Islet precursor cell (in vitro differentiated cells): Measurements from ENCODE around the gene BHLHA9.

Experiments
- DNase-seq: peaks from one replicate; pipeline ENCODE4 v3.0.0-alpha.2; 2018

The BHLHA9 gene

DNA sequence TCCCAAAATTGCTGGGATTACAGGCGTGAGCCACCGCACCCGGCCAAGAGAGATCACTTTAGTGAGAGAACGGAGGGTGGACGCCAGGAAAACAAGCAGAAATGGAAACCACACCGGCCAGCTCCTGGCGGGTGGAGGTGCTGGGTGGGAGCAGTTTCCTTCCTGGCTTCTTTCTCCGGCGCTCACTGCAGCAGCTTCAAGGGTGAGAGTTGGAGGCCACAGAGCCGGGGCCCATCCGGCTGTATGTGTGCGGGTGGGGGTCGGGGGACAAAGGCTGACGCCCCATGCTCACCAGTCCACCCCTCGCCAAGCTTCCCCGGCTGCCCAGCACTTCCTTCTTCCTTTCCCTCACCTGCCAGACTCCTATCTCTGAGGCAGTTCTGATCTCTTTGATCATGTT is 13.5 kb upstream of the BHLHA9 start:
- no peak for DNase-seq

- no peak for DNase-seq
These were observed 10.0 kb upstream of the BHLHA9 start for GRCh38 chr17:1260086-1260769.

- no peak for DNase-seq
These were observed 9.5 kb upstream of the BHLHA9 start for GRCh38 chr17:1260770-1261161.

DNA sequence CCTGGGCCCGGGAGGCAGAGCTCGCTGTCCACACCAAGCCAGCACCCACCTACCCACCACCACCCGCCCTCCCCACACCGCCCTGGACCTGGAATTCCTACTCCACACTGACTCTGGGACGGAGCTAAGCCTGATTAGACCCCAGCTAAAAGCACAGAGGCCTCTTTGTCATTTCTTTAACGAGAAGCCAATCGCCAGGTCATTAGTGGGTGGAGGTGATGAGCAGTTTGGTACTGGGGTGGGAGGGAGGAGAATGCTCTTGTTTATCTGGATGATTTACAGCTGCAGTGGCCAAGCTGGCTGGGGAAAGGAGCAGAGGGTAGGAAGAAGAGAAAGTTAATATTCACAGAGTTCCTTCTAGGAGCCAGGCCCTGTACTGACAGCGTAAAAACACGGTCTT is 6.0 kb upstream of the BHLHA9 start:
- peak; percentile 76 for DNase-seq

DNA sequence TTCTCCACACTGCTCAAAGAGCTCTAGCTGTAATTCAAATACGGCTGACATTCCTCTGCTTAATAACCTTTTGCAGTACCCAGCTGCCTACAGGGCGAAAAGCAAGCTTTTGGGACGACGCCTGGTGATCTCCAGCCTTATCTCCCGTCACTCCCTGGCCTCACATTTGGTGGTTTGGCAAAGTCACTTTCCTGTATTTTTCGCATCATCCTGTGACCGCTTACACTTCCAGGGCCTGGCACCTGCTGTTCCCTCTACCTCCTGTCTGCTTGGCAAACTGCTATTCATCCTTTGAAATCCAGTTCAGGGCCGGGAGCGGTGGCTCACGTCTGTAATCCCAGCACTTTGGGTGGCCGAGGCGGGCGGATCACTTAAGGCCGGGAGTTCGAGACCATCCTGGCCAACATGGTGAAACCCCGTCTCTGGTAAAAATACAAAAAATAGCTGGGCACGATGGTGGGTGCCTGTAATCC is 2.7 kb upstream of the BHLHA9 start:
- DNase-seq, result no peak

DNA sequence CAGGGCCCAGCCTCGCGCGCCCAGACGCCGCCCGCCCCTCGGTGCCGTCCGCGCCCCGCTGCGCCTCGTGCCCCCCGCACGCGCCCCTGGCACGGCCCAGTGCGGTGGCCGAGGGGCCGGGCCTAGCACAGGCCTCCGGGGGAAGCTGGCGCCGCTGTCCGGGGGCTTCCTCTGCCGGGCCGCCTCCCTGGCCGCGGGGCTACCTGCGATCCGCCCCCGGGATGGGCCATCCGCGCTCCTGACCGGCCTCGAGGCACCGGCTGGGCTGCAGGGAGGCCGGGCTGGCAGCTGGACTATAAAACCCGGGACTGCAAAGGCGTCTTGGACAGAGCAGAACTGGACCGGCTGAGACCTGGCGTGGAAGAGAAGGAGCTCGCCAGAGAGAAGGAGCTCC is 783 bp downstream of the BHLHA9 start:
- DNase-seq, result no peak

DNA sequence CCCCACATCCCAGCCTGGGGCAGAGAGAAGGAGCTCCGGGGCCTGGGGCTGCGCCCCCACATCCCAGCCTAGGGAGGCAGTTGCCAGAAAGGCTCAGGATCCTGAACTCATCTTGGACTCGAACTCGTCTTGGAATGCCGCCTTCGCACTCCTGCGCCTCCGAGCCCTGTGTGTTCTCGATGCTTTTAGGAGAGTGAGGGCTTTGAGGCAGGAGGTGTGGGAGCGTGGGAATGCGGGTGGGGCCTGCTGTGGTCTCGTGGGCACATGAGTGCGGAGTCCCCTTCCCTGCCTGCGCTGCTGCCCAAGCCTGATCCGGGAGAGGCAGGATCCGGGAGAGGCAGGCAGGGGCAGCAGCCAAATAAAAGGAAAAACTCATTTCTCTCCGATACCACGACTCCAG is 1.2 kb downstream of the BHLHA9 start:
- DNase-seq, result no peak

DNA sequence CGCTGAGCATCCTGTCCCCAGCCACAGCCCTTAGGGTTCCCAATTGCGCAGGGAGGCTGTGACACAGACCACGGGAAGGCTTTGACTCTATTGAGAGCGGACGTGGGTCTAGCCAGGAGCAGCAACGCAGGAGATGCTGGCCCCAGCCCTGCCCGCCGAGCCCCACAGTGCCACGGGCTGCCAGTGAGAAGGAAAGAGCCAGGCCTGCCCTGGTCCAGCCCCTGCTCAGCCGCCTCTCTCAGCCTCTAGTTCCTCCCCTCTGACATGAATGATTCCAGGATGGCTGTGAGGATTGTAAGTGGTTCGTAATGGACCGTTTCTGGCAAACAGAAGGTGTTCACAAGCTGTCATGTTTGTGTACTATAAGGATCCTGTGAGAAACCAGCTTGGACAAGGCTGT is 2.5 kb downstream of the BHLHA9 start:
- no peak for DNase-seq

DNA sequence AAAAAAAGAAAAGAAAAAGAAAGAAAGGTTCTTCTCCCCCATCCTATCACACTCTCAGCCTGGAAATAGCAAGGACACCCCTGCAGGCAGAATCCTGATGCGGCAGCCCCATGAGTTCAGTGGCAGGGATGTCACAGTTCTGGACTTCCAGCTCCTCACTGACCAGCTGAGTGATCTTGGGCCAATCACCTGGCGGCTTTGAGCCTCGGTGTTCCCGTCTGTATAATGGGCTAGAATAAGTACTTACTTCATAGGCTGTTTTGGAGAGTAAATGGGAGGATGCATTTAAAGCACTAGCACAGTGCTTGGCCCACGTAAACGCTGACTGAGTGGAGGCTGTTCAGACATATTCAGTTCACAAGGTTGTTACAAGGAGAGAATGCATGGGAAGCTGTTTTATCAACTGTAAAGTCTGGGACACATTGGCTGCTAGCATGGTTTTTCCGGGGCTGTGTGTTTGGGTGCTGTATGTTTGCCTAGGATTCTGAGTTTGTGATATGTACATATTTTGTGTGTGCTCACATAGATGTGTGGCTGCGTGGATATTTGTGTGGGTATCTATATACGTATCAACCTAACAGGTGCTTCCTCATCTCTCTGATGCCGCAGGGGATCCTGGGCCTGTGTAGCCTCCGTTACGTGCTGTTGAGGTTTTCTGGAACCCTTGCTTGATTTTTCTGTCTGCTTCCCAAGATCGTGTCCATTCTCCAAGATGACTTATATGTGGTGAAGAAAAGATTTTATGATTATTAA is 3.4 kb downstream of the BHLHA9 start:
- DNase-seq, result no peak

DNA sequence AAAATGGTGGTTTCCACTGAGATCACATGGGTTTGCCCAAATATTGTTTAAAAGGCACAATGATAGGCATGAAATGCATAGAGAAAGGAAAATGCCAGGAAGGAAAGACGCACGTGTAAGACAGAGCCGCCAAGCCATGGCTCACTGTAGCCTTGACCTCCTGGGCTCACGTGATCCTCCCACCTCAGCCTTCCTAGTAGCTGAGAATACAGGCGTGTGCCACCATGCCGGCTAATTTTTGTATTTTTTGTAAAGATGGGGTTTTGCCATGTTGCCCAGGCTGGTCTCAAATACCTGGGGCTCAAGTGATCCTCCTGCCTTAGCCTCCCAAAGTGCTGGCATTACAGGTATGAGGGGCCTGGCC is 4.0 kb downstream of the BHLHA9 start:
- DNase-seq, result no peak

- no peak for DNase-seq
These were observed 5.1 kb downstream of the BHLHA9 start for GRCh38 chr17:1275205-1275961.

GRCh38 chr17:1275962-1276736 is 5.9 kb downstream of the BHLHA9 start:
- DNase-seq, result peak; percentile 84

GRCh38 chr17:1280652-1281051 is 10.4 kb downstream of the BHLHA9 start:
- peak; percentile 51 for DNase-seq

- DNase-seq, result peak; percentile 51
These were observed 16.3 kb downstream of the BHLHA9 start for GRCh38 chr17:1286379-1287106.

DNA sequence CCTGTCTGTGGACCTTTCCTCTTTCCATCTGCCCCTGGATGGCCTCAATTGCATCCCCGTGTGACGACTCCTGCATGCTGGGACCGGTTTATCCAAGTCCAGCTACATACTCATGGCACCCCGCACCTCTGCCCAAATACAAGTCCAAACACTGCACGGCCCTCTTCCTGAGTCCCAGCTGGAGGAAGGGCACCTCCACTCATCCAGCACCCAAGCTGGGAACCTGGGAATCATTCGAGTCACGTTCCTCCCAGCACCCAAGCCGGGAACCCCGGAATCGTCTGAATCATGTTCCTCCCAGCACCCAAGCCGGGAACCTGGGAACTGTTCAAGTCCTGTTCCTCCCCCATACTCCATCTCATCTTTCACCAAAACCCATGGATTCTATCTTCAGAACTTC is 19.5 kb downstream of the BHLHA9 start:
- DNase-seq, result no peak

DNA sequence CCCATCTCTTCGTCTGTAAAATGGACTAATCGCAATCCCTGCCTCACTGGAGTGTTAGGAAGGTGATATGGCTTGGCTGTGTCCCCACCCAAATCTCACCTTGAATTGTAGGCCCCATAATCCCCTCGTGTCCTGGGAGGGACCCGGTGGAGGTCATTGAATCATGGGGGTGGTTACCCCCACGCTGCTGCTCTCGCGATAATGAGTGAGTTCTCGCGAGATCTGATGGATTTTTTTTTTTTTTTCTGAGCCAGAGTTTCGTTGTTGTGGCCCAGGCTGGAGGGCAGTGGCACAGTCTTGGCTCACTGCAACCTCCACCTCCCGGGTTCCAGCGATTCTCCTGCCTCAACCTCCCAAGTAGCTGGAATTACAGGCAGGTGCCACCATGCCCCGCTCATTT is 20.4 kb downstream of the BHLHA9 start:
- no peak for DNase-seq

- DNase-seq, result no peak
These were observed 24.0 kb downstream of the BHLHA9 start for GRCh38 chr17:1294157-1294717.

- DNase-seq, result peak; percentile 85
These were observed 28.4 kb downstream of the BHLHA9 start for GRCh38 chr17:1298606-1299005.

DNA sequence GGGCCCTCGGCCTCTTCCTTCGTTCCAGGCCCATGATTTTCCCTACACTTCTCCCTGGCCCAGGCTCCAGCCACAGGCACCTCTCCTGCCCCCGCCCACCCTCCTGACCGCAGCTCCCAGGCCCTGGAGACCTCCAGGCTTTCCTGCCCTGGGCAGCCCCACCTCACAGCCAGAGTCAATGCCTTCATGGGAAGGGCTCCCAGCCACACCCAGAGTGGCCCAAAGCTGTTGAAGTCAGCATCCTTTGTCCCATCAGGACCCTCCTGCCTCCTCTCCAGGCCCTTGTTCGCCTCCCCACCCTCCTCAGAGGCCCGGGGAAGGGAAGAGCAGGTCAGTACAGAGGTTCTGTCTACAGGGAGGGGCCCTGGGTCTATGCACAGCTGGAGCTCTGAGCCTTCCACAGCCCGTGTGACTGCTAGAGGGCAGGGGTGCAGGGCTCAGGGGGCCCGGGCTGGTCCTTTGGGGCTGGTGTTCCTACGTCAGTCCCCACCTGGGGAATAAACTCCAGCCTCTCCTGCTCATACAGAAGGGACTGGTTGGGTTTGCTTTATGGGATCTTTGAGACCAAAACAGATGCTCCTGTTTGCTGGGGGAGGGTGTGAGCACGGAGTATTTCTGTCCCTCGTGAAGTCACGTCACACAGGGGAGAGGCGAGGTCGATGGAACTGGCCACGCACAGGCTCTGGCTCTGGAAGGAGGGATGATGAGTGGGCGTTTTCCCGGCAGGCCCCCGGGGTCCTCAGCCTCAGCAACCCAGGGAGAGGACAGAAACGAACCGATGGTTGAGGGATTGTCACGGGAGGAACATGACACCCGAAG is 29.5 kb downstream of the BHLHA9 start:
- no peak for DNase-seq

DNA sequence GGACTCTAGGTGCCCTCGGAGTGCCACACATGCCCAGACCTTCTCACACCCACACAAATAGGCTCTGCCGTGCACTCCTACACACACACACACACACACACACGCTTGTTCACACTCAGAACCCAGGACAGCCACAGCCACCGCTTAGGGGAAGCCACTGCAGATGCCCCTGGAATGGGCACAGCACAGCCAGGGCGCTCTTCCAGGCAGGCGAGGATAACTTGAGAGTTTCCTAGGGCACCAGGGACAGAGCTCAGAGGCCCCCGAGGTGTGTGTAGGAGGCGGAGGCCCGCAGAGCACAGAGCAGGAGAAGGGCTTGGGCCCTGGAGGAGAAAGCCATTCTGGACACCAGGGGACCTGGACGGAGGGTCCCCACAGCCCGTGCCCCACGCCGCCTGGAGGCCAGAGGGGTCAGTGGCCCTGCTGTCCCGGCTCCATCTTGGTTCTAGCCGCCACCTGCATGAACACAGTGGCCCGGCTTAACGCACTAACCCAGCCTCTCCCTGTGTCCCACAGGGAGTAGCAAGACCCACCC is 30.2 kb downstream of the BHLHA9 start:
- no peak for DNase-seq

GRCh38 chr17:1301546-1301945 is 31.3 kb downstream of the BHLHA9 start:
- no peak for DNase-seq
